Colon (tissue), 2 donors: Measurements from ENCODE around the gene PJVK.
"Not testable (repeated sequence)": the region's sequence is repeated elsewhere in the genome, so short reads cannot be mapped to it uniquely, and the experiment has no call there.

Source experiments
- FAIRE-seq: peaks from 2 replicates; lab custom pipeline; 2012; peaks lifted over from hg19 to GRCh38; lab: Jason Lieb, UNC
- donor health status: control.
- donor health status: control.

The PJVK gene

GRCh38 chr2:178450774-178451525 lies at the start of gene PJVK, which contains the start of gene PRKRA:
Gene PJVK, plus strand, starts transcription at chr2:178451378. Its CDS starts 2,032 bp downstream, at chr2:178453410.
Gene PRKRA, minus strand, starts transcription at chr2:178451175. Its CDS starts 145 bp downstream, at chr2:178451030.
- no peak for FAIRE-seq

- no peak for FAIRE-seq
These were observed 49.2 kb upstream of the PJVK start for GRCh38 chr2:178401994-178402437.

- FAIRE-seq: no peak
These were observed 47.4 kb upstream of the PJVK start for GRCh38 chr2:178403671-178404306.

GRCh38 chr2:178404368-178404767 lies 46.8 kb upstream of the PJVK start:
- FAIRE-seq: no peak

GRCh38 chr2:178409261-178409660 lies 41.9 kb upstream of the PJVK start:
- FAIRE-seq: no peak

- no peak for FAIRE-seq
These were observed 39.1 kb upstream of the PJVK start for GRCh38 chr2:178412047-178412446.

GRCh38 chr2:178412453-178412852 lies 38.7 kb upstream of the PJVK start:
- FAIRE-seq: not testable (repeated sequence)

GRCh38 chr2:178413472-178414265 lies 37.5 kb upstream of the PJVK start:
- no peak for FAIRE-seq

GRCh38 chr2:178414266-178415247 lies 36.6 kb upstream of the PJVK start:
- peak; percentile 31 for FAIRE-seq

- no peak for FAIRE-seq
These were observed 35.2 kb upstream of the PJVK start for GRCh38 chr2:178415979-178416378.

GRCh38 chr2:178417916-178418315 lies 33.3 kb upstream of the PJVK start:
- FAIRE-seq: no peak

- no peak for FAIRE-seq
These were observed 32.8 kb upstream of the PJVK start for GRCh38 chr2:178418426-178418825.

GRCh38 chr2:178419123-178419522 lies 32.1 kb upstream of the PJVK start:
- no peak for FAIRE-seq

GRCh38 chr2:178420463-178420999 lies 30.6 kb upstream of the PJVK start:
- FAIRE-seq: no peak

GRCh38 chr2:178422097-178422496 lies 29.1 kb upstream of the PJVK start:
- no peak for FAIRE-seq

- FAIRE-seq: not testable (repeated sequence)
These were observed 27.4 kb upstream of the PJVK start for GRCh38 chr2:178423746-178424145.

- FAIRE-seq: no peak
These were observed 25.8 kb upstream of the PJVK start for GRCh38 chr2:178425255-178425827.

GRCh38 chr2:178426388-178426787 lies 24.8 kb upstream of the PJVK start:
- no peak for FAIRE-seq

GRCh38 chr2:178427458-178427857 lies 23.7 kb upstream of the PJVK start:
- FAIRE-seq: no peak

GRCh38 chr2:178428396-178428806 lies 22.8 kb upstream of the PJVK start:
- no peak for FAIRE-seq

GRCh38 chr2:178429336-178429735 lies 21.8 kb upstream of the PJVK start:
- no peak for FAIRE-seq
